GM18526 (cell line): ENCODE data around the gene SLC11A1.

Experiments used
- POLR2A ChIP-seq: IDR thresholded peaks from 3 replicates; pipeline ENCODE4 v1.6.1; 2011; ENCODE audit not compliant: insufficient read length; ENCODE audit errors: extremely low read depth

The SLC11A1 gene

GRCh38 chr2:218357236-218358177, 24.6 kb upstream of the SLC11A1 start:
- TF ChIP-seq POLR2A: no peak

DNA sequence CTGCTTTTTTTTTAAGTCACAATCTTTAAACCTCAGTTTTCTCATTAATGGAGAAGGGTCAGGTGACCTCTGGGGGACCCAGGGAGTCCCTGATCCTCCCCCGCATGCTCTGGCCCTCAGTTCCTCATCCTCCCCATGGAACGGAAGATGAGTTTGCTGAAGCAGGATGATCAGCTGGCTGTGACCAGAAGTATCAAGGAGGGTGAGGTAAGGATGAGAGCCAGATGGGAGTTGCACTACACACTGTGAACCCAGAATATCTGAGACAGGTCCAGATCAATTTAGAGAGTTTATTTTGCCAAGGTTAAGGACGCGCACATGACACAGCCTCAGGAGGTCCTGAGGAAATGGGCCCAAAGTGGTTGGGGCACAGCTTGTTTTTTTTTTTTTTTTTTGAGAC, 21.6 kb upstream of the SLC11A1 start:
- TF ChIP-seq POLR2A: no peak

GRCh38 chr2:218362606-218363005, 19.5 kb upstream of the SLC11A1 start:
- TF ChIP-seq POLR2A: no peak

DNA sequence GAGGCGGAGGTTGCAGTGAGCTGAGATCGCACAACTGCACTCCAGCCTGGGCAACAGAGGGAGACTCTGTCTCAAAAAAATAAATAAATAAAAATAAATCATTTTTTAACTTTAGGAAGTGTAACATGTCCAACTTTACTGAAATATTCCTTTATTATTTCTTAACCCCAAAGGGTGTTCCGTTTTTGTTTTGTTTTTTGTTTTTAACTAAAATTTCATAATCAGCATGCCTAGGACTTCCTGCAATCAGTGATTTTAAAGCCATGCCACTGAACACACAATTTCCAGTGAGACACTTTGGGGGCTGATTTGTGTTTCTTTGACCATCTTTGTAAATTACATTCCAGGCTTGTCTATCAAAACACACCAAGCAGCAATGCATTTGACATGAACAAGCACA, 18.3 kb upstream of the SLC11A1 start:
- TF ChIP-seq POLR2A: no peak

GRCh38 chr2:218364196-218364595, 17.9 kb upstream of the SLC11A1 start:
- no peak for TF ChIP-seq POLR2A

GRCh38 chr2:218366621-218367414, 15.3 kb upstream of the SLC11A1 start:
- TF ChIP-seq POLR2A: no peak

- peak; percentile 83 for TF ChIP-seq POLR2A
These were observed 14.5 kb upstream of the SLC11A1 start for GRCh38 chr2:218367415-218368149.

GRCh38 chr2:218368150-218368528, 13.9 kb upstream of the SLC11A1 start:
- no peak for TF ChIP-seq POLR2A

DNA sequence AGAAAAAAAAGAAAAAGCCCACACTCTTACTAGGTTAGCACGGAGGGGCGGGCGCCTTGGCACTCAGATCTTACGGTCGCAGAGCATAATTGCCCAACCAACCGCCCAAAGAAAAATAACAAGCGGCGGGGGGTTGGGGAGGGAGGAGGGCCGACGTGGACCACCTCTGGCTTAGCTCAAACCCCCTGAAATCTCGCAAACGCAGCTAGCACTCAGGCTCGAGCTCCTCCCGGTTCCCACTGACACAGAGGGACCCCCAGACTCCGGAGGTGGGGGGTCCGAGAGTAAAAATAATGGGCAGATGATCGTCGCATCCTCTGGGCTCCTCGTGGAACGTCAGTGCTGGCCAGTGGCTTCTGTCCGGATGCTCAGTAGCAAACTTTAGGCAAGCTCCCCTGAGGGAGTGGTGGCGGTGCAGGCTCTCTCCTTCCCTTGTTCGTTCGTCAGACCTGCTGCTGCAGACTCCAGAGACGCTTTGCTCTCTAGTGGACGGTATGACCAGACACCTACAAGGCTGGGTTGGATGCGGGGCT, 13.4 kb upstream of the SLC11A1 start:
- TF ChIP-seq POLR2A: no peak

DNA sequence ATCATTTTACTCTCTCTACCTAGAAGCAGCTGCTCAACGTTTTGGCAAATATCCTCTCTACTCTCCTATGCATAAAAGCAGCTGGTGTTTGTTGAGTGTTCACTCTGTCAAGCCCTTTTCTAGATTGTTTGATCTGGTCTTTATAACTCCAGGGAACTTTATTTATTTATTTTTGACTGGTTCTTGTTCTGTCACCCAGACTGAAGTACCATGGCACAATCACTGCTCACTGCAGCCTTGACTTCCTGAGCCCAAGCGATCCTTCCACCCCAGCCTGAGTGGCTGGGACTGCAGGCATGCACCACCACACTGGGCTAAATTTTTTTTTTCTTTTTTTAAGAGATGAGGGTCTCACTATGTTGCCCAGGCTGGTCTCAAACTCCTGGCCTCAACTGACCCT, 12.7 kb upstream of the SLC11A1 start:
- TF ChIP-seq POLR2A: no peak

- TF ChIP-seq POLR2A: no peak
These were observed 11.5 kb upstream of the SLC11A1 start for GRCh38 chr2:218370410-218371063.

- TF ChIP-seq POLR2A: no peak
These were observed 10.1 kb upstream of the SLC11A1 start for GRCh38 chr2:218371983-218372350.

- TF ChIP-seq POLR2A: no peak
These were observed 7.3 kb upstream of the SLC11A1 start for GRCh38 chr2:218374795-218375194.

- no peak for TF ChIP-seq POLR2A
These were observed 6.9 kb upstream of the SLC11A1 start for GRCh38 chr2:218375212-218375611.

GRCh38 chr2:218378053-218378452, 4.0 kb upstream of the SLC11A1 start:
- no peak for TF ChIP-seq POLR2A

DNA sequence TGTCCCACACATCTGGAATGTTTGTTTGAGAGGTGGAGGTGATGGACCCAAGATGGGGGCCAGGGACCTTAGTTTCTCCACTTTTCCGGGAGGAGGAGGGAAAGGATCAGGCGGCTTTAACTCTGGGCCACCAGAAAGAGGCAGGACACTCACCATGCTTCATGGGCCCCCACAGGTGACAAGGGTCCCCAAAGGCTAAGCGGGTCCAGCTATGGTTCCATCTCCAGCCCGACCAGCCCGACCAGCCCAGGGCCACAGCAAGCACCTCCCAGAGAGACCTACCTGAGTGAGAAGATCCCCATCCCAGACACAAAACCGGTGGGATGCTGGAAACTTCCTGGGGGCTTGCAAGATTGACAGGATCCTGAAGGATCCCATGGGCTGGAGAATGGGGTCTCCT, 712 bp downstream of the SLC11A1 start:
- TF ChIP-seq POLR2A: no peak
